Measurements from ENCODE around the gene NAXE.

GRCh38 chr1:156638189-156638985 is 46.8 kb downstream of the NAXE start:
- TF ChIP-seq CTCF (IDR thresholded peaks at IDR 0.05) (no peak), POLR2A (IDR thresholded peaks at IDR 0.05) (no peak)

All from lower leg skin (tissue), 3 donors.